22Rv1 (cell line): ENCODE measurements around the gene DMAC2.

Experiments used
- H3K27ac ChIP-seq: fragments of 450-650 bp; 2 replicates; pipeline ENCODE4 v1.5.1; 2017
- ZFX ChIP-seq: fragments of 450-650 bp; IDR thresholded peaks from 2 replicates; pipeline ENCODE4 v1.6.1; 2017; ENCODE audit warnings: antibody characterized with exemption, borderline replicate concordance
- TF ChIP-seq, protein P1 (sequence below): fragments of 450-650 bp; IDR thresholded peaks from 2 replicates; pipeline ENCODE4 v1.5.1; 2017; ENCODE audit warnings: mild to moderate bottlenecking

Gene DMAC2

DNA sequence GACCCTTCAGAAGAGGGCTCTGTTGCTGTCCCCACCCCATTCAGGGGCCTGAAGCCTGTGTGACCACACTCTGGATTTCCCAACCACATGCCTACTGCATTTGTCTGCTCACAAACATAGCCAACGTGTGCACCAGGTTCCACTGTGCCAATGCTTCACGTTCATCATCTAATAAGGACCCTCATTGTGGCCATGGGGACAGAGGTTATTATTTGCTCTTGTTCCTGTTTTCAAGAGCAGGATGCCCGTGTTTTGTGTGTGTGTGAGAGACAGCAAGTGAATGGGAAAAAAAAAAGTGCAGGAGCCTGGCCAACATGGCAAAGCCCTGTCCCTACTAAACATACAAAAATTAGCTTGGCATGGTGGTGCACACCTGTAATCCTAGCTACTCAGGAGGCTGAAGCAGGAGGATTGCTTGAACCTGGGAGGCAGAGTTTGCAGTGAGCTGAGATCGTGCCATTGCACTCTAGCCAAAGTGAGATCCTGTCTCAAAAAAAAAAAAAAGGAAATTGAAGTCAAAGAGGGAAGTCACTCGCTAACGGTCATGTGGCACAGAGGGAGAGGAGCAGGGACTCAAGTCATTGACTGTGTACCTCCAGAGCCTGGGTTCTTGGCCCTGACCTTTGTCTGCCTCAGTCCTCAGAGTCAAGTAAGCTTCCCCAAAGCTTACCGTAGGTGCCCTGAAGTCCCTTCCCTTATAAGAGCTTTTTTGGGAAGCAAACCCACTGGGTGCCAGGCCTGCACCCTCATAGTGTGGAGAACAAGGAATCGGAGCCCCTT, 19.4 kb downstream of the DMAC2 start:
- no peak overlapping the region for H3K27ac ChIP-seq
- TF ChIP-seq ZFX: no peak
- TF ChIP-seq, protein P1, sequence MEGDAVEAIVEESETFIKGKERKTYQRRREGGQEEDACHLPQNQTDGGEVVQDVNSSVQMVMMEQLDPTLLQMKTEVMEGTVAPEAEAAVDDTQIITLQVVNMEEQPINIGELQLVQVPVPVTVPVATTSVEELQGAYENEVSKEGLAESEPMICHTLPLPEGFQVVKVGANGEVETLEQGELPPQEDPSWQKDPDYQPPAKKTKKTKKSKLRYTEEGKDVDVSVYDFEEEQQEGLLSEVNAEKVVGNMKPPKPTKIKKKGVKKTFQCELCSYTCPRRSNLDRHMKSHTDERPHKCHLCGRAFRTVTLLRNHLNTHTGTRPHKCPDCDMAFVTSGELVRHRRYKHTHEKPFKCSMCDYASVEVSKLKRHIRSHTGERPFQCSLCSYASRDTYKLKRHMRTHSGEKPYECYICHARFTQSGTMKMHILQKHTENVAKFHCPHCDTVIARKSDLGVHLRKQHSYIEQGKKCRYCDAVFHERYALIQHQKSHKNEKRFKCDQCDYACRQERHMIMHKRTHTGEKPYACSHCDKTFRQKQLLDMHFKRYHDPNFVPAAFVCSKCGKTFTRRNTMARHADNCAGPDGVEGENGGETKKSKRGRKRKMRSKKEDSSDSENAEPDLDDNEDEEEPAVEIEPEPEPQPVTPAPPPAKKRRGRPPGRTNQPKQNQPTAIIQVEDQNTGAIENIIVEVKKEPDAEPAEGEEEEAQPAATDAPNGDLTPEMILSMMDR: no peak

DNA sequence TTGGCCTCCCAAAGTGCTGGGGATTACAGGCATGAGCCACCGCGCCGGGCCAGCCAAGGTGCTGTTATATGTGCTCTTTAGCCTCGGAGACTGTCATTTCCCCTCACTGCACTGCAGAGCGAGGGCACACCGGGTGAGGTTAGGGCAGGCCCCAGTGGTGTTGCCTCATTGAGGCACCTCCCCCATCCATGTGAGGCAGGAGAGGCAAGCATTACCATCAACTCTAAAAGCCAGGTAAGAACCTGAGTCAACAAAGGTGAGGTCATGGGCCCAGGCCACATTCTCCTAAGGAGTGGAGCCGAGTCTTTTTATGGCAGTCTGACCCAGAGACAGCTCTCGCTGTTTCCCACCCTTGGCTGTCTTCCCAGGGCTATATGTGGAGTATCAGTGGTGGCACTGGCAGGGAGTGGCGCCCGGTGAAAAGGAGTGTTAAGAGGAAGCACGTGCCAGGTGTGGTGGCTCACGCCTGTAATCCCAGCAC, 23.5 kb downstream of the DMAC2 start:
- TF ChIP-seq ZFX: no peak
- TF ChIP-seq, protein P1: no peak
- no peak overlapping the region for H3K27ac ChIP-seq

DNA sequence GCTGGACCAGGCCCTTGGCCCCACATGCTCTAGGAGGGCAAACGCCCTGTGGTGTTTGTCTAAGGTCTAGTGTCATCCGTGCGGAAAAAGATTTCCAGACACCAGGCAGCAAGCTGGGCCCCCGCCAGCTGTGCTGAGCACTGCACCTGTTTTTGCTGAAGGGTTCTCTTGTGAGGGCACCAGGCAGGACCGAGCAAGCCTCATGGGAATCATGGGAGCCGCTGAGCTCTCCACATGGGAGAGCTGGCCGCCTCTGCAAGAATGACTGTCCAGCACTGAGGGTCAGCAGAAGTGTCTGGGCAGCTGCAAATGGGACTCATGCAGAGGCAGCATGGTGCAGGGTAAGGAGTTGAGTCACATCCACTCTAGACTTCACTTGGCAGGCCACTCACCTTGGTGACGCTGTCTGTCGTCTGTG, 24.5 kb downstream of the DMAC2 start:
- no peak for TF ChIP-seq ZFX
- TF ChIP-seq, protein P1: no peak
- no peak overlapping the region for H3K27ac ChIP-seq

DNA sequence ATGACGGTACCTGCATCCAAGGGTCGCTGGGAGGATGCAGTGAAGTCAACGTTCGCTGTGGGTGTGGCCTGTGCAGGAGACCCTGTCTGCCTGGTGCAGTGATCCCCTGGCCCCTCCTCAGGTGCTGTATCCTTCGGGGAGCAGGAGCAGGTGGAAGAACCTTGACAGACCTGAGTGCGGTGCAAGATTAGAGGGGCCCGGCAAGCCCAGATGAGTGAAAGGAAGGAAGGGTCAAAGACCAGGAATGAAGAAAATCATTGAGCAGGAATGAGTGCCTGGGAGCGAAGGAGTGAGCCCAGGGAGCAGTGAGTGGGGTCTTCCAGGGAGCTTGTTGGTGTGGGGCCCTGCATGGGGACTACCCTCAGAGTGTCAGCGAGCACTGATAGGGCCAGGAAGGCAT, 25.3 kb downstream of the DMAC2 start:
- no peak overlapping the region for H3K27ac ChIP-seq
- TF ChIP-seq ZFX: no peak
- TF ChIP-seq, protein P1: no peak

DNA sequence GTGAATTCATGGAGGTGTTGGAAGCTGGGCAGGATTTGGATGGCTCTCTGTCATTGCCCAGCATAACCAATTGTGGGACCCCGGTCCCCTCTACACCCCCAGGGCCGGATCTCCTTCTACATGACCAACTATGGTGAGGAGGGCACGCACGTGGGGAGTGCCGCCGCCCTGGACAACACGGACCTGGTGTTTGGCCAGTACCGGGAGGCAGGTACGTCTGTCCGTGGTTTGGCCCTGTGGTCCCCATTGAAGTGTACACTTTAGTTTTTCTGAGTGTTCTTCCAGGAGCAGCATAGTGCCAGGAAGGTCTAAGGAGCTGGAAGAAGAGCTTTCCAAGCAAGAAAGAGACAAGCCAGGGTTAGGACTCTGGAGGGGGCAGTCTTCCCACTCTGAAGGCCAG, 25.8 kb downstream of the DMAC2 start:
- TF ChIP-seq ZFX: no peak
- TF ChIP-seq, protein P1: no peak
- H3K27ac ChIP-seq: no peak overlapping the region

DNA sequence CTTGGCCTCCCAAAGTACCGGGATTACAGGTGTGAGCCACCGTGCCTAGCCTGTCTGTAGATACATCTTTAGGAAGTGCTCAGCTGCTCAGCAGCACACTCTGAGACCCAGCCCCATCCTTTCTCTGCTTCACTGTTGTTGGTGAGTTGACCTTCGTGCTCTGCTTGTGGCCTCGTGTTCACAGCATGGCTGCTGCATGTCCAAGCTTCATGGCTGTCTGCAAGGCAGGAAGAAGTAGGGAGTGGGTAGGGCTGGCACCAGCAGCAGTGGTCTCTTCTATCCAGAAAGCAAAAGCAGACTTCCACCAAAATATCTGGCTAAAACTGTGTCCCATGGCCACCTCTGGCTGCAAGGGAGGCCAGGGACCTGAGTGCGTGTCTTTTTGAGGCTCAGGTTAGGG, 26.8 kb downstream of the DMAC2 start:
- no peak overlapping the region for H3K27ac ChIP-seq
- TF ChIP-seq, protein P1: no peak
- TF ChIP-seq ZFX: no peak

DNA sequence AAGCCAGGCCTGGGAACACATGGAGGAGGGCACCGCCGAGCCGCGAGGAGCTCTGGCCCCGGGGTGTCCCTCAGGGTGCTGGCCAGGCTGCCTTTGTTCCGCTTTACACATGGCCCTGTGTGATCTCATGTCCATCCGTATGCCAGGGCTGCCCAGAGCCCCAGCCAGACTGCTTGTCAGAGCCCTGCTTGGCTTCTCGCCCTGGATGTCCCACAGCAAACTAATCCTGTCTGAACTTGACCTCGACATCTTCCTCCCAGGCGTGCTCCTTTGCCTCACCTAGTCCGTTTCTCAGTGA, 27.8 kb downstream of the DMAC2 start:
- H3K27ac ChIP-seq: no peak overlapping the region
- TF ChIP-seq ZFX: no peak
- TF ChIP-seq, protein P1: no peak
